ELF-1 (cell line): ENCODE results near the gene USP28.
A peak's percentile ranks its signal among the peaks of the same experiment; 100 is the strongest.
"Not testable (repeated sequence)": the region's sequence is repeated elsewhere in the genome, so short reads cannot be mapped to it uniquely, and the experiment has no call there.

Experiments
- DNase-seq: peaks from one replicate; pipeline ENCODE4 v3.0.0-alpha.2; 2016; ENCODE audit warnings: low read depth, low spot score

Gene USP28

GRCh38 chr11:113838005-113838404 is 37.4 kb downstream of the USP28 start:
- no peak for DNase-seq

GRCh38 chr11:113835306-113835705 is 40.1 kb downstream of the USP28 start:
- DNase-seq = no peak

- DNase-seq = no peak
These were observed 42.2 kb downstream of the USP28 start for GRCh38 chr11:113833151-113833550.

GRCh38 chr11:113831314-113831713 is 44.1 kb downstream of the USP28 start:
- DNase-seq = no peak

GRCh38 chr11:113829751-113830150 is 45.6 kb downstream of the USP28 start:
- no peak for DNase-seq

GRCh38 chr11:113828191-113828590 is 47.2 kb downstream of the USP28 start:
- DNase-seq = no peak

GRCh38 chr11:113827477-113827876 is 47.9 kb downstream of the USP28 start:
- DNase-seq = no peak

- DNase-seq = no peak
These were observed 56.9 kb downstream of the USP28 start for GRCh38 chr11:113818426-113818825.

- no peak for DNase-seq
These were observed 57.7 kb downstream of the USP28 start for GRCh38 chr11:113817626-113818025.

GRCh38 chr11:113817162-113817561 is 58.2 kb downstream of the USP28 start:
- DNase-seq = no peak

GRCh38 chr11:113814181-113814580 is 61.2 kb downstream of the USP28 start:
- no peak for DNase-seq

GRCh38 chr11:113808931-113809330 is 66.4 kb downstream of the USP28 start:
- DNase-seq = no peak

GRCh38 chr11:113806406-113806805 is 69.0 kb downstream of the USP28 start:
- peak; percentile 79 for DNase-seq

- no peak for DNase-seq
These were observed 69.7 kb downstream of the USP28 start for GRCh38 chr11:113805640-113806039.

- no peak for DNase-seq
These were observed 72.8 kb downstream of the USP28 start for GRCh38 chr11:113802621-113803020.

- no peak for DNase-seq
These were observed 78.6 kb downstream of the USP28 start for GRCh38 chr11:113796663-113797259.

GRCh38 chr11:113789675-113790320 is 85.6 kb downstream of the USP28 start:
- DNase-seq = no peak

- DNase-seq = not testable (repeated sequence)
These were observed 86.4 kb downstream of the USP28 start for GRCh38 chr11:113789016-113789415.

GRCh38 chr11:113782134-113782533 is 93.2 kb downstream of the USP28 start:
- DNase-seq = no peak

- peak; percentile 68 for DNase-seq
These were observed 93.7 kb downstream of the USP28 start for GRCh38 chr11:113781682-113782081.

- no peak for DNase-seq
These were observed 95.9 kb downstream of the USP28 start, which contains the start of gene CLDN25 for GRCh38 chr11:113779496-113779895. TSS of gene CLDN25 (plus strand) at chr11:113779796. CDS start at chr11:113779796, 0 bp downstream.

GRCh38 chr11:113778111-113778910 is 97.1 kb downstream of the USP28 start:
- DNase-seq = no peak

GRCh38 chr11:113774174-113774503 is 101.2 kb downstream of the USP28 start:
- DNase-seq = no peak
